SK-N-MC (cell line): ENCODE measurements around the gene SCFD2.
"Not testable (repeated sequence)": the region's sequence is repeated elsewhere in the genome, so short reads cannot be mapped to it uniquely, and the experiment has no call there.

Experiments
- EZH2 ChIP-seq: fragments of 200-600 bp; sonication (generic); IDR thresholded peaks from one replicate; pipeline ENCODE4 v1.6.1; 2017; ENCODE audit warnings: antibody characterized with exemption
- FOXP2 ChIP-seq: optimal IDR thresholded peaks from 2 replicates; pipeline ENCODE3; 2011; ENCODE audit warnings: mild to moderate bottlenecking, moderate library complexity; ENCODE audit not compliant: insufficient read depth; ENCODE audit errors: extremely low read length, control extremely low read depth
- POLR2AphosphoS5 ChIP-seq: IDR thresholded peaks from 2 replicates; pipeline ENCODE4 v1.6.1; 2012; ENCODE audit warnings: mild to moderate bottlenecking, low read depth, low read length, borderline replicate concordance

DNA sequence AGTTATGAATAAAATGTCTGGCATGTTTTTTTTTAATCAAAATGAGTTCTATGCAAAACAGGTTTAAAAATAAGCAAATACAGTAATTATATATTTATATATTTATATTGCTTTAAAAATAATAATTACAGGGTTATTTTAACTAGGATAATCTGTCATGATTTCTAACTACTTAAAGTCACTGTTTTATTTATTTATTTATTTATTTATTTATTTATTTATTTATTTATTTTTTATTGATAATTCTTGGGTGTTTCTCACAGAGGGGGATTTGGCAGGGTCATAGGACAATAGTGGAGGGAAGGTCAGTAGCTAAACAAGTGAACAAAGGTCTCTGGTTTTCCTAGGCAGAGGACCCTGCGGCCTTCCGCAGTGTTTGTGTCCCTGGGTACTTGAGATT lies 129.2 kb downstream of the SCFD2 start:
- not testable (repeated sequence) for TF ChIP-seq EZH2, POLR2AphosphoS5, FOXP2
